Stimulated activated naive CD4-positive, alpha-beta T cell treated with Interleukin-2 at 50 U/mL for 16 hours (primary cell): ENCODE measurements around the gene ATP8A2.
"Not testable (repeated sequence)": the region's sequence is repeated elsewhere in the genome, so short reads cannot be mapped to it uniquely, and the experiment has no call there.

ENCODE experiments used
- DNase-seq: peaks from one replicate; lab custom pipeline; 2025; lab: John Stamatoyannopoulos, UW

ATP8A2 gene

DNA sequence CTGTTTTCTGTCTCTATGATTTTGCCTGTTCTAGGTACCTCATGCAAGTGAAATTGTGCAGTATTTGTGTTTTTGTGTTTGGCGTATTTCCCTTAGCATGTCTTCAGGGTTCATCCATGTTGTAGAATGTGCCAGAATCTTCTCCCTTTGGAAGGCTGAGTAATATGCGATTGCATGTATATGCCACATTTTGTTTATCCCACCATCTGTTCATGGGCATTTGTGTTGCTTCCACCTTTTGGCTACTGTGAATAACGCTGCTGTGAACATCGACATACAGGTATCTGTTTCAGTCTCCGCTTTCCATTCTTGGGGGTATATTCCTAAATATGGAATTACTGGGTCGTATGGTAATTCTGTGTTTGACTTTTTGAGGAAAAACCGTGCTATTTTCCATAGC, 190.0 kb downstream of the ATP8A2 start:
- no peak for DNase-seq

DNA sequence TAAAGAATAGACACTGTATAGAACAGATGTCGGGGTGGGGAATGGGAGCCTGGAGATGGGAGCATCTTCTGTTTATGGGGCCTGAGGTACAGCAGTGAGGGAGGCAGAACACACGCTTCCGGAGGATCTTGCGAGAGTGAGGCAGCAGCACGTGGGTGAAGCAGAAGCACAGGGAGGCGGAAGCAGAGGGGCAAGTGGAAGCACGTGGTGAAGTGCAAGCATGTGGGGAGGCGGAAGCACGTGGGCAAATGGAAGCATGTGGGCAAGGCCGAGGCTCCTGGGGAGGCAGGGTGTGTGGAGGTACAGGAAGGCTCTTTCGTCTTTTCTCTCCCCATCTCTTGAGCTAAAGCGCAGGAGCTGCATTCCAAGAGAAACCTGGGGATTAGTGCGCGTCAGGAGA, 198.4 kb downstream of the ATP8A2 start:
- no peak for DNase-seq

DNA sequence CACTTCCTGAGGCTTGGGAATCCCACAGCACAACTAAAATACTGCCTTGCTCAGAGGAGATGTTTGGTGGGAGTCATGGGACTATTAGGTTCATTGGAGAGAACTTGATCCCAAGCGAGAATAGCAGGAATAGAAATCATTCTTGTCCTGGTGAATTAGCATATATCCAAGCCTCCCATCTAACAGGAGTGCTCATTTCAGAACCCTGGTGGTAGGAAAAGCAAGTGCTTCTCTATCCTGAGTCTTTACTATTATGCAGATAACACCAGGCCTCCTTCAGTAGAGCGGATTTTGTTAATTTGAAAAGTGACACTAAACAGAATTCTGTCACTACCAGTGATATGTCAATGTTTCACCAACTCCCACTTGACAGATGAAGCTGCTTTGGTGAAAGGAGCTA, 199.5 kb downstream of the ATP8A2 start:
- no peak for DNase-seq

DNA sequence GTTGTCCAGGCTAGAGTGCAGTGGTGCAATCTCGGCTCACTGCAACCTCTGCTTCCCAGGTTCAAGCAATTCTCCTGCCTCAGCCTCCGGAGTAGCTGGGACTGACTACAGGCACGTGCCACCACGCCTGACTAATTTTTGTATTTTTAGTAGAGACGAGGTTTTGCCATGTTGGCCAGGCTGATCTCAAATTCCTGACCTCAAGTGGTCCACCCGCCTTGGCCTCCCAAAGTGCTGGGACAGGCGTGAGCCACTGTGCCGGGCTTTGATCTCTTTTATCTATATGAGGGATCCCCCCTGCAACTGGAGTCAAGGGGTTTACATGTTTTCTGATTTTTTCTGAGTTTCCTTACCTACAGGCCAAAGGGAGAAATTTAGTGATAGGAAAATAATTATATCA, 200.4 kb downstream of the ATP8A2 start:
- DNase-seq, result not testable (repeated sequence)

GRCh38 chr13:25574437-25575411, 202.9 kb downstream of the ATP8A2 start:
- peak; percentile 46 for DNase-seq

GRCh38 chr13:25575562-25575961, 203.8 kb downstream of the ATP8A2 start:
- DNase-seq, result no peak

- DNase-seq, result no peak
Observed at GRCh38 chr13:25578526-25578925, 206.8 kb downstream of the ATP8A2 start.

DNA sequence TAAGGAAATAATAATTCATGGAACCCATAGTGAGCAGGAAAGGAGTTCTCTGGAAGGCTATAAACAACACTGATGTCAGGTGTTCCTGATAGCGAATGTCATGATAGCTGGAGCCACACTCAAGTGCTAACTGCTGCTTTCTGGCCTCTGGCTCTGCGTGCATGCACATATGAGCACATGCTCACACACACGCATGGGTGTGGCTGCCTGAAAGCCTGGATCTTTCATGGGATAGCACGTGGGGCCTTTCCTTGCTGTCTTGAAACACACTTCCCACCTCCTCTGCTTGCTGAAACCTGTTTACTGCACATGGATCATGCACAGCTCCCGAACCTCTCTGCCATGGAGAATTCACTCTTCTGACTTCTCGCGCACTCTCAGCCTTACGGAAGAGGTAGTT, 207.4 kb downstream of the ATP8A2 start:
- DNase-seq, result no peak

GRCh38 chr13:25581351-25581750, 209.6 kb downstream of the ATP8A2 start:
- no peak for DNase-seq

DNA sequence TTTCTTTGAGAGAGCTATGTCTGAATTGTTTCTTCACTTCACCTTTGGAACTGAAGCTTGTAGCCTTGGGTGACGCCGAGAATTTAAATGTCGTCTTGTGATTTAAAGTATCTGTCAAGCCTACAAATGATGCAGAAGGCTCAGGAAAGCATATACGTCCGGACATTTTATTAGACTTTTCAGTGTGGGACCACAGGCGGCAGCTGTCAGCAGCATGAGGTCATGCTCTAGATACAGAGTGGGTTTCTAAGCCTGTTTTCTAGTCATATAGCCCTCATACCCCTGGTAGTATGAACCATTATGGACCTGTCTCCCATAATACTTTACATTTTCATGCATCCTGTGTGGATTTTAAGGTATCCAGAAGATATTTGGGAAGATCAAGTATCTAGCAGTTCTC, 212.3 kb downstream of the ATP8A2 start:
- DNase-seq, result no peak

DNA sequence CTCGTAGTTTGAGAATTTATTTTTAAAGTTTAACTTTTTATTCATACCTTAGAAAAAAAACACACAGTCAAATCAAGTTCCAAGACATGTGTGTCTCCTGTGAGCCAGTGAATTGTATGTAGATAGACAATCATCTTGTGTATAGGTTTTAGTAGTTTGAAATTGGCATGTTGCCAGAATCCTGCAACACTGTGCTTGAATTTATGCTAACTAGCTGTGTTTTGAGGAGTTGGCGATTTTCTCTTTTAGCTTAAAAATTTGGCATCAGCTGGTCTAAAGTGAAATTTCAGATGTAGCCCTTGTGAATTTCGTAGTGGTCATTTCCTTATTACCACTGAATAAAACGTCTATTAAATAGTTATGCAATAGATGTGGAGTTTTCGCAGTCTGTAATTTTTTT, 213.2 kb downstream of the ATP8A2 start:
- no peak for DNase-seq

GRCh38 chr13:25587326-25587980, 215.7 kb downstream of the ATP8A2 start:
- DNase-seq, result no peak

DNA sequence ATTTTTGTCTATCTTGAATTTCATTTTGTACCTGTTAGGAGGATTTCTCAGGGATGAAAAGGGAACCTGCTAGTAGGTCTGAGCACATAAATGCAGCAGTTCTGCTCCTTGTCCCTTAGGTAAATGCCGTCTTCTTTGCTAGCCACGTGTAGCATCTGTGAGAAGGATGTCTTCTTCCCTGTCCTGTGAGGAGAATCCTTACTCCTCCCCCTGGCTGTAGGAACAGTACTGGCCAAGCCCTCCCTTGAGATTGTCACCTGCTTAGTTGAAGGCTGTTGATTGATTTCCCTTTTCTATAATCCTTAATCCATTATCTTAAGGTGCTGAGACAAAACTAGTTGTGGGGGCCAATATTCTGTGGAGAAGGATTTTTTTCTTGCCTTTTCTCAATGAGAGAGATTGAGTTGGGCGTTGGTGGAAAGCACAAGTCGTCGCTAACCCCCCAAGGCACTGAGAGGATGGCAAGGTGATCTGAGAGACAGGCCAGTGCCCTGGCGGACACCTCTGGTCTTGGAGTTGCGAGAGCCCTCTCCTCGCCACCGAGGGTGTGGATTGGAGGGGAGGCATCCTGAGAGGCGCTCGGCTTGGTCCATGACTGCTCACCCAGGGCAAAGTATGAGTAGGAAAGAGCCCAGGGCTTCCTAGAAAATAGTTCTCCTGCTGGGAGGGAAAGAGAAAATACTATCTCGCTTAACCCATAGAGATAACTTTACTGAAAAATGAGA, 216.7 kb downstream of the ATP8A2 start:
- DNase-seq, result no peak

DNA sequence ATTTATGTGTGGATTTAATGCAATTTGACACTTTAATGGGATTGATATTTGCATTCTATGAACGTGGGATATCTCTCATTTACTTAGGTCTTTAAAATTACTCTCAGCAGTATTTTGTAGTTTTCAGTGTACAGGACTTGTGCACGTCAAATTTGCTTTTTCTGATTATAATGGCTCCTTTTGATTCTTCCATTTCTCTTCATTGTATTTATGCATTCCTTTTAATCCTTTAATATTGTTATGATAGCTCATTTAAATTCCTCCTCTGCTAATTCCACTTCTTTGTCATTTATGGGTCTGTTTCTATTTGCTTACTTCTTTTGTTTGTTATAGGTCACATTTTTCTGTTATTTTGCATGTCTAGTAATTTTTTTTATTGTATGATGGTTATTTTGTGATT, 226.6 kb downstream of the ATP8A2 start:
- DNase-seq, result no peak

- no peak for DNase-seq
Observed at GRCh38 chr13:25602176-25602575, 230.4 kb downstream of the ATP8A2 start.

- no peak for DNase-seq
Observed at GRCh38 chr13:25604106-25604505, 232.3 kb downstream of the ATP8A2 start.

GRCh38 chr13:25607096-25607495, 235.3 kb downstream of the ATP8A2 start:
- DNase-seq, result no peak

- no peak for DNase-seq
Observed at GRCh38 chr13:25608181-25608580, 236.4 kb downstream of the ATP8A2 start.

DNA sequence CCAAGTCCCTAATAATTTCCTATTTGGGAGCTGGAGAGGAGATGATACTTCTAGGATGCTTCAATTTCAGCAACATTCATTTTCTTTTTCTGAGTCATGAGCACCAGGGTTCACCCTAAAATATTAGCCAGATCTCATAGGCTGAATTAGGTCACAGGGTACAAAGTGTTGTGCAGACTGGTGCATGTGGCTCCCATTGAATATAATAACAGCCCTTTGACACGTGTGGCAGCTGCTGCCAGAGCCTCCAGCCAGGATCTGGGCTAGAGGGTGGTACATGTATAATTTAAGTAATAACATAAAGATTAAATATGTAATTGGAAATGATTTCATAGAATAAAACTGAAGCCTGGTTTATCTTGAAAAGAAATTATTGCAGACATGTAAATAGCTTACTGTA, 244.9 kb downstream of the ATP8A2 start:
- no peak for DNase-seq

- DNase-seq, result no peak
Observed at GRCh38 chr13:25619897-25620296, 248.1 kb downstream of the ATP8A2 start.

- DNase-seq, result no peak
Observed at GRCh38 chr13:25625414-25625813, 253.6 kb downstream of the ATP8A2 start.

DNA sequence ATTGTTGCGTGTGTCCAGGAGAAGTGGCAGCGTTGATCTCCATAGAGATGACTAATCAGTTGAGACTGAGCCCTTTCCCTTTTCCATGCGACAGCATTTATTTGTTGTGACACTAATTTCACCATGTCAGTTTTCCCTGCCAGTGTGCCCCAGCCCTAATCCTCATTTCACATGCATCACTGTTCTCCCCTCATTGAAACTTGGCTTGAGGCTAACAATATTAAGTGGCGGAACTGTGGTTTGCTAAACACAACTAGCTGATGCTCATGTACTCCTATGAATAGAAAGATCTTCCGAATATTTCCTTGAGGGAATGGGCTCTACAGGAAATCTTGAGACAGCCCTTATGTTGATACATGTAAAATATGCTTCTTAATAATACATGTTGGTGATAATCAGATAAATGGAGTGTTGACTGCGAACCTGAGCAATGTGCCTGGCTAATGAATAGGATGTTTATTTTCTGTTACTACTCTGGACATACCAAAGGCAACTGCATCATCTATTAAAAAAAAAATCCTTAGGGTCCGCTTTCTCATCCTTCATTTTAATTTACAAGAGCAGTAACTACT, 258.6 kb downstream of the ATP8A2 start:
- DNase-seq, result no peak
